ENCODE data around the gene C1QL1.
A peak's percentile ranks its signal among the peaks of the same experiment; 100 is the strongest.
"Not testable (repeated sequence)": the region's sequence is repeated elsewhere in the genome, so short reads cannot be mapped to it uniquely, and the experiment has no call there.

C1QL1 gene

DNA sequence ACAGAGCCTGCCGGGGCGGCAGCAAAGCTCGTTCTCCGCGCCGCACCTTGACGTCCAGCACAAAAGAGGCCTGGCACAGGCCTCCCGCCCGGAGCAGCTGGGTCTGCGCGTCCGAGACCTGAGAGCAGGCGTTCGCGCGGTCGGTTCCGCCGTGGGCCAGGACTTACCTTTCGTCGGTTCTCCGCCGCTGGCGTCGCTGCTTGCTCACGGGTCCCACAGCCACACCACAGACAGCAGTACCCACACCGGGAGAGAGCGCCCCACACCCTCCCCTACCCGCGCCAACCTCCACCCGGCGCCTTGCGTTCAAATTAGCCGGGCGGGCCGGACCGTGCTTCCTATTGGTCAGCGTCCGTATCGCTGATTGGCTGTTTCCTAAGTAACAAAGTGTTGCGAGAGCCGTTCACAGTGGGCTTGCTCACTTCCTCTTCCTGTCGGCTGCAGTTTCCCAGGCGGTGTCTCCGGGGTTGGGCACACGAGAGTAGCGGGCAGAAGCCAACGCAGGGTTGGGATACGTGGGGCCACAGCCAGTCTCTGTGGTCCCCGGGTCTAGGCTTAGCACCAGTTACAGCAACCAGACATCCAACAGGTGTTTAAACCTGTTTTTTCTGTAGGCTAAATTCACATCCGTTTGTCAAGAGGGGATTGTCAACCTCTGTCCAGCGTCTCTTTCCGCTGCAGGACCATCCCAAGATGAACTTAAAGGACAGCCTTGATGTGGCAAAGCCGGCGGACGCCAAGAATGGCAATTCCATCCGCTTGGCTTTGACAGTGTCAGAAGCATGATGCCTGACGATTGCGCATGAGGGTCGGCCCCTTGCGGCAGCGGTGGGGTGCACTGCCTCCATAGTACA lies 20.4 kb downstream of the C1QL1 start, which contains the start of gene KIF18B:
KIF18B (minus strand) TSS at position 313 of the 854 bp plus-strand sequence. CDS start 11,429 bp downstream, outside the sequence.
- H3K79me2 ChIP-seq (ENCODE audit: control insufficient read depth, insufficient read depth, low read length, poor library complexity) = peaks cover 9% of the 10 kb centered on the region
- H3K9me3 ChIP-seq (ENCODE audit: insufficient read depth, low read depth, low read length) = no peaks in the 10 kb centered on the region
- peak within 1 kb of the TSS; percentile 53 for H4K91ac ChIP-seq (ENCODE audit: low read depth, low read length)
- peak within 1 kb of the TSS; percentile 92 for H3K4ac ChIP-seq (ENCODE audit: low read depth, low read length)
- peak within 1 kb of the TSS; percentile 78 for H3K18ac ChIP-seq (ENCODE audit: low read length)
- H2BK120ac ChIP-seq (ENCODE audit: insufficient read depth, low read length, poor library complexity) = peak within 1 kb of the TSS; percentile 59
- H3K79me1 ChIP-seq (ENCODE audit: low read length) = peaks cover 3% of the 10 kb centered on the region
- no peaks in the 10 kb centered on the region for H3K36me3 ChIP-seq (ENCODE audit: control insufficient read depth in 1 of 2, insufficient read depth in 2 of 2, low read length in 2 of 2)
- WGBS (ENCODE audit: extremely low coverage, insufficient coverage, insufficient read length) = no CpG with 5 or more reads among the region's 62 CpGs
- peak within 1 kb of the TSS; percentile 59 for H3K14ac ChIP-seq (ENCODE audit: low read length)
- DNase-seq = peak; percentile 86 to 94
- H3K23ac ChIP-seq (ENCODE audit: low read length) = peak within 1 kb of the TSS; percentile 33
- H2BK5ac ChIP-seq (ENCODE audit: low read depth, low read length, poor library complexity) = peak within 1 kb of the TSS; percentile 61
- peaks cover 4 to 7% of the 10 kb centered on the region in 2 experiments for H3K4me1 ChIP-seq (ENCODE audit: control insufficient read depth in 1 of 2, insufficient read depth in 2 of 2, low read length in 2 of 2)
- peak within 1 kb of the TSS; percentile 97 for H3K9ac ChIP-seq (ENCODE audit: low read length)
- peak within 1 kb of the TSS; percentile 27 for H3K27ac ChIP-seq (ENCODE audit: low read depth, low read length)
- peak within 1 kb of the TSS; percentile 99 for H3K4me3 ChIP-seq (ENCODE audit: low read depth, low read length)
- H2AFZ ChIP-seq (ENCODE audit: insufficient read depth, low read length, poor library complexity) = peak within 1 kb of the TSS; percentile 97
- no peak within 1 kb of the TSS for H2BK12ac ChIP-seq (ENCODE audit: low read length)
- peak within 1 kb of the TSS; percentile 98 for H3K4me2 ChIP-seq (ENCODE audit: low read length)
- peak within 1 kb of the TSS; percentile 81 for H4K12ac ChIP-seq (ENCODE audit: low read depth, low read length)
- no peaks in the 10 kb centered on the region for H3K27me3 ChIP-seq (ENCODE audit: insufficient read depth, low read length)
- H2AK5ac ChIP-seq (ENCODE audit: low read length) = no peak within 1 kb of the TSS
- H4K8ac ChIP-seq (ENCODE audit: low read depth, low read length) = peak within 1 kb of the TSS; percentile 90

DNA sequence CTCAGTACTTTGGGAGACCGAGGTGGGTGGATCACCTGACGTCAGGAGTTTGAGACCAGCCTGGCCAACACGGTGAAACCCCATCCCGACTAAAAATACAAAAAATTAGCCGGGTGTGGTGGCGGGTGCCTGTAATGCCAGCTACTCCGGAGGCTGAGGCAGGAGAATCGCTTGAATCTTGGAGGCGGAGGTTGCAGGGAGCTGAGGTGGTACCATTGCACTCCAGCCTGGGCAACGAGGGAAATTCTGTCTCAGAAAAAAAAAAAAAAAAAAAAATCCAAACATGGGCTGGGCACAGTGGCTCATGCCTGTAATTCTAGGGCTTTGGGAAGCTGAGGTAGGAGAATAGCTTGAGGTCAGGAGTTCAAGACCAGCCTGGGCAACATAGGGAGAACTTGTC lies 22.5 kb downstream of the C1QL1 start:
- H2BK12ac ChIP-seq (ENCODE audit: low read length); H4K12ac ChIP-seq (ENCODE audit: low read depth, low read length); H3K14ac ChIP-seq (ENCODE audit: low read length); H3K36me3 ChIP-seq (ENCODE audit: control insufficient read depth in 1 of 2, insufficient read depth in 2 of 2, low read length in 2 of 2); H3K23ac ChIP-seq (ENCODE audit: low read length); H3K27me3 ChIP-seq (ENCODE audit: insufficient read depth, low read length); H3K79me1 ChIP-seq (ENCODE audit: low read length); H3K9ac ChIP-seq (ENCODE audit: low read length); H3K4me3 ChIP-seq (ENCODE audit: low read depth, low read length); H3K4me2 ChIP-seq (ENCODE audit: low read length); H2BK5ac ChIP-seq (ENCODE audit: low read depth, low read length, poor library complexity); DNase-seq; H3K4ac ChIP-seq (ENCODE audit: low read depth, low read length); H2AK5ac ChIP-seq (ENCODE audit: low read length); H4K91ac ChIP-seq (ENCODE audit: low read depth, low read length); H4K8ac ChIP-seq (ENCODE audit: low read depth, low read length); H3K18ac ChIP-seq (ENCODE audit: low read length); H2AFZ ChIP-seq (ENCODE audit: insufficient read depth, low read length, poor library complexity); H3K9me3 ChIP-seq (ENCODE audit: insufficient read depth, low read depth, low read length); H3K79me2 ChIP-seq (ENCODE audit: control insufficient read depth, insufficient read depth, low read length, poor library complexity); H2BK120ac ChIP-seq (ENCODE audit: insufficient read depth, low read length, poor library complexity); H3K27ac ChIP-seq (ENCODE audit: low read depth, low read length): not testable (repeated sequence)
- peaks cover 6 to 12% of the 10 kb centered on the region in 2 experiments for H3K4me1 ChIP-seq (ENCODE audit: control insufficient read depth in 1 of 2, insufficient read depth in 2 of 2, low read length in 2 of 2)
- WGBS (ENCODE audit: extremely low coverage, insufficient coverage, insufficient read length) = no CpG with 5 or more reads among the region's 10 CpGs

DNA sequence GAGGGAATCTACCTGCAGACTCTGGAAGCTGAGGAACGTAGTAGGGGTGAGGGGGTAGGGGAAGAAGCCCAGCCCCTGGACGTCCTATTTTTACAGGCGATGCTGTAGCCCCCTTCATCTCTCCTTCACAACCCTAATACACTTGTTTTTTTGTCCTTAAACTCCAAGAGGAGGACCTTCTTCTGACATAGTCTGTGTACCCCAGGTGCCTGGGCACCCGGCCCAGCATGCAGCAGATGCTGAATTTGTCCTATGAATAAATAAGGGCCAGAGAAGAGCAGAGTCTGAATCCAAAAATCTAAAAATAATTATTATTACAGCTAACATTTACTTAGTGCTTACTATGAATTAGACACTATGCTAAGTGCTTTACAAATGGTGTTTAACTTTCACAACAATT lies 25.6 kb downstream of the C1QL1 start:
- H3K4me3 ChIP-seq (ENCODE audit: low read depth, low read length) = no peak overlapping the region
- peak overlapping the region; percentile 19 for H3K4ac ChIP-seq (ENCODE audit: low read depth, low read length)
- no peak for DNase-seq
- peaks cover 2% of the 10 kb centered on the region for H3K79me1 ChIP-seq (ENCODE audit: low read length)
- H3K14ac ChIP-seq (ENCODE audit: low read length) = no peak overlapping the region
- H3K27me3 ChIP-seq (ENCODE audit: insufficient read depth, low read length) = no peaks in the 10 kb centered on the region
- H4K12ac ChIP-seq (ENCODE audit: low read depth, low read length) = no peak overlapping the region
- H4K91ac ChIP-seq (ENCODE audit: low read depth, low read length) = no peak overlapping the region
- peaks cover 6 to 8% of the 10 kb centered on the region in 2 experiments for H3K4me1 ChIP-seq (ENCODE audit: control insufficient read depth in 1 of 2, insufficient read depth in 2 of 2, low read length in 2 of 2)
- no peak overlapping the region for H3K9ac ChIP-seq (ENCODE audit: low read length)
- no peak overlapping the region for H3K27ac ChIP-seq (ENCODE audit: low read depth, low read length)
- H2BK5ac ChIP-seq (ENCODE audit: low read depth, low read length, poor library complexity) = no peak overlapping the region
- WGBS (ENCODE audit: extremely low coverage, insufficient coverage, insufficient read length) = no CpG with 5 or more reads among the region's 4 CpGs
- no peak overlapping the region for H3K4me2 ChIP-seq (ENCODE audit: low read length)
- no peak overlapping the region for H2AFZ ChIP-seq (ENCODE audit: insufficient read depth, low read length, poor library complexity)
- no peak overlapping the region for H3K18ac ChIP-seq (ENCODE audit: low read length)
- H2BK120ac ChIP-seq (ENCODE audit: insufficient read depth, low read length, poor library complexity) = no peak overlapping the region
- H2AK5ac ChIP-seq (ENCODE audit: low read length) = no peak overlapping the region
- peaks cover 8% of the 10 kb centered on the region for H3K79me2 ChIP-seq (ENCODE audit: control insufficient read depth, insufficient read depth, low read length, poor library complexity)
- no peak overlapping the region for H4K8ac ChIP-seq (ENCODE audit: low read depth, low read length)
- H3K23ac ChIP-seq (ENCODE audit: low read length) = no peak overlapping the region
- H3K36me3 ChIP-seq (ENCODE audit: control insufficient read depth in 1 of 2, insufficient read depth in 2 of 2, low read length in 2 of 2) = peaks cover 0 to 2% of the 10 kb centered on the region in 2 experiments
- H2BK12ac ChIP-seq (ENCODE audit: low read length) = no peak overlapping the region
- no peaks in the 10 kb centered on the region for H3K9me3 ChIP-seq (ENCODE audit: insufficient read depth, low read depth, low read length)

DNA sequence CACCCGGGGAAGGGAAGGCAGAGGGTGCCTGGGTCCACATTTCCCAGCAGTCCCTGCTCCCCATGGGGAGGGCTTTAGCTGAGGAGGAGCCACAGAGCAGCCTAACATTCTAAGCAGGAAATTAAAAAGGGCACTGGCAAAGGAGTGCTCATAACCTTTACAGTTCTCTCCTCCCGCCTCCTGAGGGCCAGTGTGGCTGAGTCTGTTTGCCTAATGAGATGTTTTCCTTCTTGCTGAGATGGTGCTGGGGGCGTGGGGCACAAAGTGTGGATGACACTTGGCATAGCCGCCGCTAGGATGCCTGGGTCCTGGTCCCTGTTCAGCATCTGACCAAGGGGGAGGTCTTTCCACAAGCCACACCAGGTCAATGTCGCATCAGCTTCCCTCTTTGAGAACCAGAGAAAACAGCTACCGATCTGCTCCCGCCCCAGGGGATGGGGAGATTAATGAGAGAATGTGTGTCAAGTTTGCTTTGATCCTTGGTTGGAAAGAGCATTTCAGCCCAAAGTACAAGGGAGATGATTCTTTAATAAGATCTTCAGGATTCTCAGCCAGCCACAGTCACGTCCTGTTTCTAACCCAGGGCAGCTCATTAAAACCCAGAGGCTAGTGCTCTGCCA lies 26.3 kb downstream of the C1QL1 start:
- Histone ChIP-seq H3K27ac (ENCODE audit: low read depth, low read length) (no peak overlapping the region), H3K36me3 (ENCODE audit: control insufficient read depth in 1 of 2, insufficient read depth in 2 of 2, low read length in 2 of 2) (peaks cover 0 to 2% of the 10 kb centered on the region in 2 experiments), H3K4me1 (ENCODE audit: control insufficient read depth in 1 of 2, insufficient read depth in 2 of 2, low read length in 2 of 2) (peaks cover 6 to 8% of the 10 kb centered on the region in 2 experiments), H3K23ac (ENCODE audit: low read length) (no peak overlapping the region), H2BK120ac (ENCODE audit: insufficient read depth, low read length, poor library complexity) (no peak overlapping the region), H3K18ac (ENCODE audit: low read length) (no peak overlapping the region), H3K9me3 (ENCODE audit: insufficient read depth, low read depth, low read length) (no peaks in the 10 kb centered on the region), H3K4ac (ENCODE audit: low read depth, low read length) (peak overlapping the region; percentile 19), H3K79me2 (ENCODE audit: control insufficient read depth, insufficient read depth, low read length, poor library complexity) (peaks cover 3% of the 10 kb centered on the region), H2BK5ac (ENCODE audit: low read depth, low read length, poor library complexity) (no peak overlapping the region), H2AFZ (ENCODE audit: insufficient read depth, low read length, poor library complexity) (no peak overlapping the region), H4K91ac (ENCODE audit: low read depth, low read length) (peak overlapping the region; percentile 65), H3K9ac (ENCODE audit: low read length) (no peak overlapping the region), H3K27me3 (ENCODE audit: insufficient read depth, low read length) (no peaks in the 10 kb centered on the region), H4K12ac (ENCODE audit: low read depth, low read length) (no peak overlapping the region), H3K14ac (ENCODE audit: low read length) (no peak overlapping the region), H3K4me3 (ENCODE audit: low read depth, low read length) (no peak overlapping the region), H3K79me1 (ENCODE audit: low read length) (no peaks in the 10 kb centered on the region), H3K4me2 (ENCODE audit: low read length) (no peak overlapping the region), H2BK12ac (ENCODE audit: low read length) (no peak overlapping the region), H2AK5ac (ENCODE audit: low read length) (no peak overlapping the region), H4K8ac (ENCODE audit: low read depth, low read length) (no peak overlapping the region)
- DNase-seq = no peak
- no CpG with 5 or more reads among the region's 9 CpGs for WGBS (ENCODE audit: extremely low coverage, insufficient coverage, insufficient read length)

Measured in trophoblast cell (in vitro differentiated cells and primary cell).